AG20443 (cell line): ENCODE data around the gene MS4A8.
"Not testable (repeated sequence)": the region's sequence is repeated elsewhere in the genome, so short reads cannot be mapped to it uniquely, and the experiment has no call there.

Experiments used
- DNase-seq: peaks from one replicate; pipeline ENCODE4 v3.0.0; 2012; ENCODE audit warnings: low spot score, mixed read lengths

MS4A8 gene

DNA sequence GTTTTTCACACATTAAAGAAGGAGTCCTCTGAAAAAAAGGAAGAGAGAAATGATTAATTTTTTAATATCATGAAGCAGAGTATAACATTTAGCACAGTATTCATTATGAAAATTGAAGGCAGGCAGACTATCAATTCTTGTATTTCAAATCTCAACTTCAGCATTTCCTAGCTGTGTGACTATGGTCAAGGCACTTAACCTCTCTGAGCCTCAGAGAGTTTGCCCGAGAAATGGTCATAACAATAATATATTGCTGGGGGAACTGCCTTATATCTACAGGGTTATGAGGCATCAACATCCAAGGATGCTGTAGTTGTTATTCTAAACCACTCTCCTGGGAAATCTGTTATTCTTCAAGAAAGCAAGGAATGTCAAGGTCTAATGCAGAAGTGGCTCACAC lies 26.2 kb downstream of the MS4A8 start:
- no peak for DNase-seq

DNA sequence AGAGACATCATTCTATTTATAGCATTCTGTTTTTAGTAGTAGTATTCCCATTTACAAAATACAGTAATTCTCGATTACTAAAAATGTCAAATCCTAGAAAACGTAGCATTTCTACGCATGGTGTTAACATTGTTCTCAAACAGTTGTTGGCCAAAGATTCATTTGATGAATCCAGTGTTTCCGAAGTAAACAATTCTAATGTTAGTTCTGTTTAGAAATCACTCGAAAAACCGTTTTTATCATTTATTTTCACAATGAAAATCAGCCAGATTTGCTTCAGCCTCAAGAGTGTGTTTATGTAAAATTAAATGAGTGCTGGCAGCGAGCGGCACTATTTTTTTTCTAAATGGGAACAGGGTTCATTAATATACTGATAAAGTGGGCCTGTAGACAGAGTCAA lies 32.2 kb downstream of the MS4A8 start:
- no peak for DNase-seq

DNA sequence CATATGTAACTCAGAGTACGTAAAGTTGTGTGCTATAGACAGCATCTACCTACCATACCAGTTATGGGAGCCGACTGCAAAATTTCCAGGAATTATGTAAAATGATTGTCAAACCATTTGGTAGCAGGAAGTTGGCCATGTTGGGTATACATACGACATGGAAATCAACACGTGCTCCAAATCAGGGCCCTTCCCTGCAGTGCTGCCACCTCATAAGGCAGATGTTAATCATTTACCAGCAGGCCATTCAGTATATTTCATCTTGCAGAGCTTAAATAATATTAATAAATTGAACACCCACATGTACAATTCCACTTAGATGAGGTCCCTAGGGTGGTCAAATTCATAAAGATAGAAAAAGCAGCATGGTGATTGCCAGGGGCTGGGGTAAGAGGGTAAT lies 34.9 kb downstream of the MS4A8 start:
- DNase-seq: no peak

DNA sequence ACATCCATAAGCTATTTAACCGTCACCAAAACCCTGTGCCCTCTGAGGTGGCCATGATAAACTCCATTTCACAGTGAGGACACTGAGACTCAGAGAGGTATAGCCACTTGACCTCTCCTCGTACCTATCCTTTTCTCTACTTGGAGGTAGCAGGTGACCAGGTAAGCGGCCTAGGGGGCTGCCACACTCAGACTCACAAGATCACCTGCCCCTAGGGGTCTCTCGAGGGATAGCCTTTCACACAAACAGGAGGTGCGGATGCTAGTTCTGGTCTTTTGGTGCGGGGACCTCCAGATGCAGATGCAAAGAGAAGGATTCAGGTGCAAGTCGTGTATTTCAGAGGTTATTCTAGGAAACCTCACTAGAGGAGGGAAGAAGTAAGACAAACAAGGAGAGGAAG lies 39.7 kb downstream of the MS4A8 start:
- no peak for DNase-seq

DNA sequence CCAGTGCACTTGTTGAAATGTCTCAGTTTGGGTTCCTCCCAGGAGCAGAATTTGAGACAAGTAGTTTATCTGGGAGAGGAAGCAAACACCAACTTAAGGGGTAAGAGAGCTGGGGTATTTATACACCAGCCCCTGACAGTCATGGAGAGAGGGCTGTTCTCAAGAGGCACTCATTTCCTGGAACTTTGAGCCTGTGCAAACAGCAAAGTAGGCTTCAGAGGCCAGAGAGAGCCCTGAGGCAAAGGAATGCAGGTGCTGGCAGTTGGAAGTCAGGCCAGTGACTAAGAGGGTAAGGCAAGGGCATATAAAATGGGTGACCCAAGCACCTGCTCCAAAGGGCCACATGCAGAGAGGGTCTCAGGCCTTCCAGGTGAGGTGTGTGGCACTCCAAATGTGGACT lies 41.2 kb downstream of the MS4A8 start:
- DNase-seq: no peak

DNA sequence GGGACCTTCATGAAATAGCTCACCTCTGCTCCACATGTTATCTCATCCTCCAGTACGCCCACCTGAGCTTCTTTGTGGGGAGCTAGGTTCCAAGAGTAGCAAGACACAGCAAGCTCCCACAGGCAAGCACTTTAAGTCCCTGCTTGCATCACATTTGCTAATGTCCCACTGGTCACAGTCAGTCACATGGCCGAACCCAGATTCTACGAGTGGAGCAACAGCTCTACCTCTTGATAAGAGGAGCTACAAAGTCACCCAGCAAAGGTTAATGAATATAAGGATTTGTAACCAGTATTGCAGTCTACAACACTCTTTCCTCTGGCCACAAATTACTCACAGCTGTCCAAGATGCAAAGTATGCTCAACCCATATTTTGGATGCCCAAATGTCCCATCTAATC lies 42.0 kb downstream of the MS4A8 start:
- no peak for DNase-seq

DNA sequence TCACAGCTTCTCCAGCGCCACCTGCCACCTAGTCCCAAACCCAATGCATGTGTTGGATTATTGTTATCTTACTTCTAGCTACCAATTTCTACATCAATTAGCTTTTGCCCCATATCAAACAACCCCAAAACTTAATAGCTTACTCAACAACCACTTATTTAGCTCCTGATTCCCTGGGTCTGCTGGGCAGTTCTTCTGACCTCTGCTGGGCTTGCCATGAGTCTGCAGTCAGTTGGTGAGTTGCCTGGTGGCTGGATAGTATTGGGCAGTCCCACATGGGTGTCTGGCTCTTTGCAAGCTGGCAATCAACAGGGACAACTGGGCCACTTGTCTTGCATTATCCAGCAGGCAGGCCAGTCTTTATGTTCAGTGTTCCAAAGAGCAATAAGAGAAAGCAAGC lies 43.6 kb downstream of the MS4A8 start:
- DNase-seq: no peak

DNA sequence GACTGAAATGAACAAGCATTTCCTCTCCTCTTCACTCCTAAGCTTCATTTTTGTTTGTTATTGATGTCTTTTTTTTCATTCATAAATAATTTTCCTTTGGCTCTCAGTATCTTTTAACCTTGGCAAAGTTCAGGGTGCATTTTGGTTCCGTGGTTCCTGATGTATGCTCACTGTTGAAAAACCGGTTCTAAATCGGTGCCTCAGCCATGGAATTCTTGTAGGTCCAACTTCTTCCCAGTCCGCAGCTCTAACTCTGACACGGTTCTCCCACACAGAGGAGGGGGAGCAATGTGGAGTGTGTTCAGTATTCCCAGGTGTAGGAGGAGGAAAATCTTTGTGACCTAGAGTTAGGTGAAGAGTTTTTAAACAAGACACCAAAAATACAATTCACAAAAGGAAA lies 44.7 kb downstream of the MS4A8 start:
- no peak for DNase-seq

DNA sequence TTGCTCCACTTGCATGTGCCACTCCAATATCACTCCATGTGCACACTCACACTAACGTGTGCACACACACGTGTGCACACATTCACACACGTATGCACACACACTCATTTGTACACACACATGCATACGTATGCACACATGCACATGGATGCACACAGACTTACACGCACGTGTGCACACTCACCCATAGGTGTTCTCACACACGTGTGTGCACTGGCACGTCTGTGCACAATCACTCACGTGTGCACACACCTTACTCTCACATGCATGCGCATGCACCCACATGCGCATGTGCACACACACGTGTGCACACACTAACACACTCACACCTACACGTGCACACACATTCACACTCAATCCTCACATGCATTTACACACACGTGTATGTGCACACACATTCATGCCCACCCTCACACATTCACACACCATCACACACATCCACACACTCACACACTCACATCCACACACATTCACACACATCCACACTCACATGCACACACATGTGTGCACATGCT lies 48.0 kb downstream of the MS4A8 start:
- no peak for DNase-seq

DNA sequence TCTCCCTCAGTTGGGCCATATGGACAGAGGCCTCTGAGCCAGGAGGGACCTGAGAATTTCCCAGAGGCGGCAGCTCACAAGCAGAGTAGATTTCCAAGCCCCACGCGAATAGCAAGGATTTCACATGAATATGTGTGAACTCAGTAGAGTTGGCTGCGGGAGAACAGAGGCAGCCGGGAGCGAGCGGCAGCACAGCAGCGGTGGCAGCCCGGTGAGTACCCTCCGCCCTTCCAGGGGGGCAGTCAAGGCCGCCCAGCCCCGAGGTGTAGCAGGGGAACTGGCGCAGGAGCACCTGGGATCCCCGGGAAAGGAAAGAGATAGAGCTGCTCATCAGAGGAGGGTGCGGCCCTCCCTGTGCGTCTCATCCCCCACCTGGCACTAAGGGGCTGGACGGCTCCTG lies 48.8 kb downstream of the MS4A8 start:
- no peak for DNase-seq

DNA sequence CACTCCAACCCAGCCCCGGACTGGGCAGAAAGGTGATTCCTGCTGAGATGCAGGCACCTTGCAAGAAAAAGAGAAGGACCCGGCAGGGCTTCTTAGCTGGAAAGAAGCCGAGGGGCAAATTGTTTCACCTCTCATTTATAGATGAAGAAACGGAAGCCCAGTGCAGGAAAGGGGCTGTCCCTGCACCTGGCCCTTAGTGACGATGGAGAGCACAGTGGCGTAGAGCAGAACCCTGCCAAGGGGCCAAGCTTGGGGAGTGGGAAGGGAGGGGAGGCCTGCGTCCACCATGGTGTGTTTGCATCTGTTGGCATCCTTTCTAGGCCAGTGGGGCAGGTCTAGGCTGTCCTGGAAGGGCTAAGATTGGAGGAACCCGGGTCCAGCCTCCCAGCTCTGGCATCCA lies 49.4 kb downstream of the MS4A8 start:
- DNase-seq: no peak

DNA sequence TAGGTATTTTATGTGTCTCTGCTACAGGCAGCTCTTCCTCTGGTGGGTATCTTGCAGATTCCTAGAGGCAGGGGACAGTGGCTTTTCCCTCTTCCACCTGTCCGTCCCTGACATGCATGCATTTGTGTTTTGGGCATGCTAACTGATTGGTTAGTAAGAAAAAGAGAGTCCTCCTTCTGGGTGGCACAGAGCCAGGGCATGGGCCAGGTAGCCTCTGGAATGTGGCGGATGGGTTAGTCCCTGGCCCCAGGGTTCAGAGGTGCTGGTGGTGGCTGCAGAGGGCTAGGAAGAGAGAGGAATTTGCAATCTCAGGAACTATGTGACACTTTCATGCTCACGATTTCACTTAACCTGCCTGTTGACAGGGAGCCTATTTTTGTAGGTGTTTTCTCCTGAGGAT lies 51.5 kb downstream of the MS4A8 start:
- no peak for DNase-seq

DNA sequence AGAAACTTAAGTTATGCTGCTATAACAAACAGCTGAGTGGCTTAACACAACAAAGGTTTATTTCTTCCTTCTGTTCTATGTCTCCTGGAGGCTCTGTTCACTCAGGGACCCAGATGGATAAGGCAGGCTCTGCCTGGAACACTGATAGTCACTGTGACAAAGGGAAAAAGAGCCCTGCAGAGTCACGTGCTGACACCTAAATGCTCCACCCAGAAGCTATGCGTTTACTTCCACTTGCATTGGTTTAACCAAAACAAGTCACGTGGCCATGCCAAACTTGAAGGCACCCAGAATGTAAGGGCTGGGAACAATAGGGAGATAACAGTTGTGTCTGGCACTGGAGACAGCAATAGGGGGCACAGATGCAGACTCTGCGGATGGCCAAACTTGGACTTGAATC lies 53.9 kb downstream of the MS4A8 start:
- no peak for DNase-seq

DNA sequence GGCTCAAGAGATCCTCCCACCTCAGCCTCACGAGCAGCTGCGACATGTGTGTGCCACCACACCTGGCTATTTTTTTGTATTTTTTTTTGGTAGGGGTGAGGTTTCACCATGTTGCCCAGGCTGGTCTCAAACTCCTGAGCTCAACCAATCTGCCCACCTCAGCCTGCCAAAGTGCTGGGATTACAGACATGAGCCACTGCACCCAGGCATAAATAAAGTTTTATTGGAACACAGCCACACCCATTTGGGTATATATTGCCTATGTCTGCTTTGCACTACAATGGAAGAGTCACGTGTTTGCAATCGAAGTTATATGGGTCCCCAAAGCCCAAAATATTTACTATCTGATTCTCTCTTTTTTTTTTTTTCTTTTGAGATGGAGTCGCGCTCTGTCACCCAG lies 55.5 kb downstream of the MS4A8 start:
- DNase-seq: no peak

DNA sequence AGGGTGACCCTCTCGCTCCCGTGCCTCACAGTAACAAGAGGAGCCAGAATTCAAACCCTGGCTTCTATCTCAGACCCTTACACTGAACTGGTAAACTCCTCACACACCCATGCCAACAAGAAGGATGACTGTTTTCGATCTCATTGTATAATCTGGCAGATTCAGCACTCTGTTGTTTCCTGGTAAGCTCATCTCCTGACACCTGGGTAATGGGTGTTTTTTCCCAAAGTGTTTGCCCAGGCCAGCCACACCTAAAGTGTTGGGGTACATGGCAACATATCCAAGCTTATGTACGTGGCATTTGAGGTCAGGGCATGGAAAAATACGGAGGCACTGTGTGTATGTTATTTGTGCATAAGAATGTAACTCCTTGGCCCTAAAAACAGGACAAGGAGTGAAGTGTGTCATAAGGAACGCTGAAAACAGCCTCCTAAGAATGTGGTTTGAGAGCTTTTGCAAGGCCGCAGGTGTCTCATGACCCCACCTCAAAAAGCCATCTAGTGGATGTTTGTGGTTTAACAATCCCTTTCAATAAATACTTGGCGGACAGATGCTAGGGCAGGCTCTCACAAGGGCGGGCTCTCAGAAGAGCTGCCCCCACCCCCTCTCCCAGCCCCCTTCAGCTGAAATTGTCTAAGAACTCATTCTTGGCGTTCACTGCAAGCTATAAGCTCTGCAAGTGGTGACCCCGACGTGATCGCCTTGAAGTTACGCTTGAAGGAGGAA lies 57.1 kb downstream of the MS4A8 start, which contains the start of gene MS4A15:
Gene MS4A15, plus strand, starts transcription at position 561 of the 726 bp plus-strand sequence. CDS start 6,867 bp downstream, outside the sequence.
- DNase-seq: no peak

DNA sequence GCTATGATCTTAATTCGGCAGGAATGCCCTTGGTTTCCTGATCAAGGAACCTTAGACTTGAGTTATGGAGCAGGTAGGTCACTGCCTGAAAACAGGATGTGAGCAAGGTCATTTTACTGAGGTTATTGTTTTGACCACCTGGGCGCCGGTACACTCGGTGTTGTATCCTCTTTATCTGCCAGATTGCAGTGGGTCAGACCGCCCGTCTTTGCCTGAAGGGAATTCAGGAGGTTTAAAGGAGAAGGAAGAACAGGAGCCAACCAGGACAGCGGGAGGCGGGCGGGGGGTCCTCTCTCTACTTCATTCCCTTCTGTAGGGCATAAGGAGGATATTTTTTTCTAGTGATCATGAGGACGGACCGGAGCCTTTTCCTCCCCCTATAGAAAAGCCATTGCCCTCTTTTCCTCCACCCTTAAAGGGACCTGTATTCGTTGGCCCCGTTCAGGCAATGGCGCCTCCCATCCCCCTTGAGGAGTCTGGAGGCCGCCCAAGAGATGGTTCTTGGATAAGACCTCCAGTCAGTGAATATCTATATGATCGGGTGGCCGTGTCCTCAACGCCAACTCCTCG lies 57.9 kb downstream of the MS4A8 start:
- DNase-seq: no peak

DNA sequence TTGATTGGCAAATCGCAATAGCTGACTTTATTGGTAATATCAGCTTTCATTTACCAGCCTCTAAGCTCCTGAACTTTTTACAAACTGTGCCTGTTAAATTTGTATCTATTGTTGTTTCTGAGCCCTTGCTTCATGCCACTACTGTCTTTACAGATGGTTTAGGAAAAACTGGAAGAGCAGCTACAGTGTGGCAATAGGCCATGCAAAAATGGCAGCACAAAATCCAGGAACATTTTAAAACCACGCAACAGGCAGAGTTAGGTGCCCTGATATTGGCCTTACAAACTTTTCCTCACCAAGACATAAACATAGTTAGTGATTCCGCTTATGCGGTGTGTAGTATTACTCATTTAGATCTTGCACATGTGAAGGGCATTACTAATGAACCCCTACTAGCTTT lies 59.3 kb downstream of the MS4A8 start:
- DNase-seq: not testable (repeated sequence)

DNA sequence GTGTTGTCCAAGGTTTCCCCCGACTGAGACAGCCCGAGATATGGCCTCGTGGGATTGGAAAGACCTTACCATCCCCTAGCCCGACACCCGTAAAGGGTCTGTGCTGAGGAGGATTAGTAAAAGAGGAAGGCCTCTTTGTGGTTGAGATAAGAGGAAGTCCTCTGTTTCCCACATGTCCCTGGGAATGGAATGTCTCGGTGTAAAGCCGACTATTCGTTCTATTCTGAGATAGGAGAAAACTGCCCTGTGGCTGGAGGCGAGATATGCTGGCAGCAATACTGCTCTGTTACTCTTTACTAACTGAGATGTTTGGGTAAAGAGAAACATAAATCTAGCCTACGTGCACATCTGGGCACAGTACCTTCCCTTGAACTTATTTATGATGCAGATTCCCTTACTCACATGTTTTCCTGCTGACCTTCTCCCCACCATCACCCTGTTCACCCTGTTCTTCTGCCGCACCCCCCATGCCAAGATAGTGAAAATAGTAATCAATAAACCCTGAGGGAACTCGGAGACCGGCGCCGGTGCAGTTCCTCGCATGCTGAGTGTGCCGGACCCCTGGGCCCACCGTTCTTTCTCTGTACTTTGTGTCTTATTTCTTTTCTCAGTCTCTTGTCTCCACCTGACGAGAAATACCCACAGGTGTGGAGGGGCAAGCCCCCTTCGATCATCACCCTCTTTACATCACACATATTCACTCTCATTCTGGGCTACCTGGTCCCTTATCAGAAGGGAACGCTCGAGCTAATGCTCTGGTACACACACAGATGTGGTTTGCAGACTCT lies 60.2 kb downstream of the MS4A8 start:
- not testable (repeated sequence) for DNase-seq

DNA sequence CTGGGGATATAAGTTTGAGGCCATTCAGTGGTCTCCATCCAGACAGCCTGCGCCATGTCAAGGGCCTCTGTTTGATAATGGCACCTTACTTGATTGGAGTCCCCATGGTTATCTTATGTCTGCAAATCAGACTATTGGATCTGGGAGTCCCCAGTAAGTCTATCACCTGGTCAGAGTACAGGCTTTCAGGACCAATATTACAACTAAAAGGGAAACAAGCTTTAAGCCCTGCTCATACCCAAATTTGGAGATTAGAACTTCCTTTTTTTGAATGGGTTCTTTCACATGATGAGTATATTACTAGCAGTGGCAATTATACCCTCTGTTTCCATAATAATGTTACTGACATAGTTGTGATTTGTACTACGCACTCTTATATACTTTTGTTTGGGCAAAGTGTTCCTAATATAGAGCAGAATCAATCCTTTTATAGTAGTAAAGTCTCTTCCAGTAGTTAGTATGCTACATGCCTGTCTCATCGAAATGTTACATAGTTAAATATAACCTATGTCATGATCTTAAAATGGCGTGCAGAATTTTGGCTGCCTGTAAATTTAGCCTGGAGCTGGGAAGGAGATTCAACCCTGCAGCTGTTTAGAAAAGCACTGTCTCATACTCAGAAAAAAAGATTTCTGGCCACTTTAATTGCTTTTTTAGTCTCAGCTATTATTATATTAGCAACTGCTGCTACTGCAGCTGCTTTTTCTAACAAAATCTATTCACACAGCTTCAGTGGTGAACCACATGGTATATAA lies 62.2 kb downstream of the MS4A8 start:
- no peak for DNase-seq

DNA sequence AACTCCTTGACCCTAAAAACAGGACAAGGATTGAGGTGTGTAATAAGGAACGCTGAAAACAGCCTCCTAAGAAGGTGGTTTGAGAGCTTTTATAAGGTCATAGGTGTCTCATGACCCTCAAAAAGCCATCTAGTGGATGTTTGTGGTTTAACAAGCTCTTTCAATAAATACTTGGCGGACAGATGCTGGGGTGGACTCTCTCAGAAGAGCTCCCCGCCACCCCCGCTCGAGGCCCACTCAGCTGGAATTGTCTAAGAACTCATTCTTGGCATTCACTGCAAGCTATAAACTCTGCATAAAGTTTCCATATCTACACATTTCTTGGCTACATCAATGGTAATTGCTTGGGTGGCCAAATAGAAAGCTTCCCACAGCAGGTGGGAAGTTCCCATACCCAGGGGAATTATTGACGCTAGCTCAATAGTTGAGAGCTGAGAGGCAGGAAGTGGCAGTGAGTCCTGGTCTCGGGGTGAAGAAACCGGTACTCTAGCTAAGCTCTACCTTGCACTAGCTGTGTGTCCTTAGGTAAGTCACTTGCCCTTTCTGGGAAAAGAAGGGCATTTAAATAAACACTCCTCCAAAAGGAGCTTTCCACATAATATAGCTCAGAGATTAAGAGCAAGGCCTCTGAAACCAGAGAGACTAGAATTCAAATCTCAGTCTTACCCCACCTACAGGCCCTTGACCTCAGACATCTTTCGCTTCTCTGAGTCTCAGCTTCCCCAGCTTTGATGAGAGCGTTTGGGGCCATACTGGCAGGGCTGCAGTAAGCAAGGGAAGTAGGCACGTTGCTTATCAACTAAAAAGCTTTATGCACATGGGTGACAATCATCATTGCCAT lies 63.7 kb downstream of the MS4A8 start:
- no peak for DNase-seq

DNA sequence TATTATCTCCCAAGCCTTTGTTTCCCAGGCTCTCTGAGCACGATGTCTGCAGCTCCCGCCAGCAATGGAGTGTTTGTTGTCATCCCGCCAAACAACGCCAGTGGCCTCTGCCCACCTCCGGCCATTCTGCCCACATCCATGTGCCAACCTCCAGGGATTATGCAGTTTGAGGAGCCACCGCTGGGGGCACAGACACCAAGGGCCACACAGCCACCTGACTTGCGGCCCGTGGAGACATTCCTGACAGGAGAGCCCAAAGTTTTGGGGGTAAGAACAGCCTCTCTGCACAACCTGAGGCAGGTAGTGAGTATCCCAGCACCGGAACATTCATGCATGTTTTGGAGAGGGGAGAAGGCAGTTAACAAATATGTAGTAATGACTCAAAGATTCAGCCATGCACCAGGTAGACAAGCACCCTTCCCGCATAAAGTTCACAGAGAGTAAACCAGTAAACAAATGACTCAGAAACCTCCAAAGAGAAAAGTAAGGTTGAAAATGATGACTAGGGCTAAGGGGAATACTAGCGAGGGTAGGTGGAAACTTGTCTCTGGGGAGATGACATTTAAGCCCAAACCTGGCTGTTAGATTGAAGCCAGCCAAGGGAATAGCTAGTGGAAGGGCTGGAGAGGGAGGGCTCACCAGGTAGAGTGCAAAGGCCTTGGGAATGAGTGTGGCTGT lies 64.4 kb downstream of the MS4A8 start:
- no peak for DNase-seq
